Esophagus muscularis mucosa (tissue), 4 donors: ENCODE measurements around the gene SRGN.

Experiments used
- EP300 ChIP-seq: sonication (generic); formaldehyde crosslinking; IDR thresholded peaks from one replicate; pipeline ENCODE4 v1.6.1; 2017; ENCODE audit warnings: antibody characterized with exemption
- POLR2A ChIP-seq: fragments of 450-650 bp; IDR thresholded peaks from one replicate; pipeline ENCODE4 v1.6.1; 2017; ENCODE audit warnings: antibody characterized with exemption, moderate library complexity, mild to moderate bottlenecking, low read depth
- POLR2AphosphoS5 ChIP-seq, 2 donors: sonication (generic); formaldehyde crosslinking; IDR thresholded peaks; one replicate each; pipeline ENCODE4 v1.6.1; 2017; ENCODE audit warnings: antibody characterized with exemption in 2 of 2
- TF ChIP-seq, protein P1 (sequence below), 3 experiments: fragments of 200-600 bp in 2 of 3; fragments of 450-650 bp in 1 of 3; sonication (generic) in 2 of 3; IDR thresholded peaks; one replicate each; pipeline ENCODE4 v1.5.1; 2017 to 2019; ENCODE audit warnings: antibody characterized with exemption in 3 of 3, mild to moderate bottlenecking in 2 of 3, moderate library complexity in 1 of 3

- TF ChIP-seq, protein P1, sequence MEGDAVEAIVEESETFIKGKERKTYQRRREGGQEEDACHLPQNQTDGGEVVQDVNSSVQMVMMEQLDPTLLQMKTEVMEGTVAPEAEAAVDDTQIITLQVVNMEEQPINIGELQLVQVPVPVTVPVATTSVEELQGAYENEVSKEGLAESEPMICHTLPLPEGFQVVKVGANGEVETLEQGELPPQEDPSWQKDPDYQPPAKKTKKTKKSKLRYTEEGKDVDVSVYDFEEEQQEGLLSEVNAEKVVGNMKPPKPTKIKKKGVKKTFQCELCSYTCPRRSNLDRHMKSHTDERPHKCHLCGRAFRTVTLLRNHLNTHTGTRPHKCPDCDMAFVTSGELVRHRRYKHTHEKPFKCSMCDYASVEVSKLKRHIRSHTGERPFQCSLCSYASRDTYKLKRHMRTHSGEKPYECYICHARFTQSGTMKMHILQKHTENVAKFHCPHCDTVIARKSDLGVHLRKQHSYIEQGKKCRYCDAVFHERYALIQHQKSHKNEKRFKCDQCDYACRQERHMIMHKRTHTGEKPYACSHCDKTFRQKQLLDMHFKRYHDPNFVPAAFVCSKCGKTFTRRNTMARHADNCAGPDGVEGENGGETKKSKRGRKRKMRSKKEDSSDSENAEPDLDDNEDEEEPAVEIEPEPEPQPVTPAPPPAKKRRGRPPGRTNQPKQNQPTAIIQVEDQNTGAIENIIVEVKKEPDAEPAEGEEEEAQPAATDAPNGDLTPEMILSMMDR (IDR thresholded peaks at IDR 0.05) = no peak
- no peak for TF ChIP-seq POLR2A
- TF ChIP-seq POLR2AphosphoS5 (IDR thresholded peaks at IDR 0.05) = no peak
- no peak for TF ChIP-seq EP300
Observed at GRCh38 chr10:69142983-69143382, 55.1 kb downstream of the SRGN start.
